Immature natural killer cell (primary cell): ENCODE results near the gene COQ8B. TPM values are rescaled to one million over a fixed set of nuclear protein-coding genes. Genes with fewer than 3 reads are reported as not detected.
"Not testable (repeated sequence)": the region's sequence is repeated elsewhere in the genome, so short reads cannot be mapped to it uniquely, and the experiment has no call there.

Experiments used
- DNase-seq, 3 donors: peaks; one replicate each; pipeline ENCODE4 v3.0.0; 2022; ENCODE audit warnings: mixed read lengths in 1 of 3
- H3K27ac Mint-ChIP-seq, 6 donors: one replicate each; pipeline ENCODE4 v1.8.0; 2020; ENCODE audit warnings: mixed read lengths in 6 of 6, mild to moderate bottlenecking in 5 of 6, inconsistent platforms in 4 of 6, moderate library complexity in 3 of 6
- H3K27me3 Mint-ChIP-seq, 3 donors: one replicate each; pipeline ENCODE4 v1.8.0; 2020 to 2021; ENCODE audit warnings: low read depth in 3 of 3, mild to moderate bottlenecking in 3 of 3, mixed read lengths in 3 of 3, moderate library complexity in 3 of 3, inconsistent platforms in 1 of 3
- H3K36me3 Mint-ChIP-seq, 3 donors: one replicate each; pipeline ENCODE4 v1.8.0; 2020; ENCODE audit warnings: mixed read lengths in 3 of 3, inconsistent platforms in 2 of 3, mild to moderate bottlenecking in 2 of 3
- H3K4me1 Mint-ChIP-seq, 2 donors: one replicate each; pipeline ENCODE4 v1.8.0; 2020; ENCODE audit warnings: inconsistent platforms in 2 of 2, mild to moderate bottlenecking in 2 of 2, mixed read lengths in 2 of 2, moderate library complexity in 1 of 2
- H3K4me3 Mint-ChIP-seq, 5 donors: one replicate each; pipeline ENCODE4 v1.8.0; 2020; ENCODE audit warnings: mild to moderate bottlenecking in 5 of 5, mixed read lengths in 5 of 5, inconsistent platforms in 3 of 5, moderate library complexity in 3 of 5
- H3K9me3 Mint-ChIP-seq, 6 donors: one replicate each; pipeline ENCODE4 v1.8.0; 2020; ENCODE audit warnings: mild to moderate bottlenecking in 6 of 6, mixed read lengths in 6 of 6, inconsistent platforms in 4 of 6, moderate library complexity in 3 of 6
- polyA plus RNA-seq, 3 donors: library from polyadenylated mRNA; unstranded; fragments of 300-500 nt; fragmentation: Illumina TruSeq; gene quantifications; one replicate each; pipeline ENCODE4 v1.2.3, GENCODE V29; 2021

COQ8B gene
- polyA plus RNA-seq, 3 donors from 2014 or later, result 18.3 to 23.5 (median 20.8) TPM

DNA sequence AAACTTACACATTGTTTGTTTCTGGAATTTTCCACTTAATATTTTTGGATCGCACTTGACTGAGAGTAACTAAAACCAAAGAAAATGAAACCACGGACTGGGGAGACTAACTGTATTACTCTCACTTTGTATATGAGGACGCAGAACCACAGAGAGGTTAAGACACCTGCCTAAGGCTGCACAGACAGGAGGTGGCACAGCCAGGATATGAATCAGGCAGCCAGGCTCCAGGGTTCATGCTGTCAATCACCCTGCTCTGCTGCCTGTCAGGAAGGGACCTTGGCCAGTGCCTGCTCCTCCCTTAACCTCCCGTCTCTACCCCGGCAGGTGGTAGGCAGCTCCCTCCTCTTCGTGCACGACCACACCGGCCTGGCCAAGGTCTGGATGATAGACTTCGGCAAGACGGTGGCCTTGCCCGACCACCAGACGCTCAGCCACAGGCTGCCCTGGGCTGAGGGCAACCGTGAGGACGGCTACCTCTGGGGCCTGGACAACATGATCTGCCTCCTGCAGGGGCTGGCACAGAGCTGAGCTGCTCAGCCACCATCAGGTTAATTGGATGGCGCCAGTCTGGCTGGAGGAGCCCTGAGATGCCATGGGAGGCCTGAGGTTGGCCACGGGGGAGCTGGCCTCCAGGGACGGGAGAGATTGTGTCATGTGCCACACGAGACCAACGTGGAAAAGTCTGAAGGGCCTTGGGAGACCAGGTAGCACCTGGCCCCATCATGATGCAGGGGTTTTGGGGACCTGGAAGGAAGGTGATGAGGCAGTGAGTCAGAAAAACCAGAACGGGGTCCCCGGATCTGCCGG lies 22.5 kb upstream of the COQ8B start:
- Mint-ChIP-seq H3K4me1 (no peaks in the 10 kb centered on the region), H3K9me3 (no peaks in the 10 kb centered on the region), H3K4me3 (no peak overlapping the region), H3K27me3 (no peaks in the 10 kb centered on the region), H3K27ac (no peak overlapping the region), H3K36me3 (peaks cover 9 to 23% (median 13%) of the 10 kb centered on the region in 3 donors)
- DNase-seq, result no peak

DNA sequence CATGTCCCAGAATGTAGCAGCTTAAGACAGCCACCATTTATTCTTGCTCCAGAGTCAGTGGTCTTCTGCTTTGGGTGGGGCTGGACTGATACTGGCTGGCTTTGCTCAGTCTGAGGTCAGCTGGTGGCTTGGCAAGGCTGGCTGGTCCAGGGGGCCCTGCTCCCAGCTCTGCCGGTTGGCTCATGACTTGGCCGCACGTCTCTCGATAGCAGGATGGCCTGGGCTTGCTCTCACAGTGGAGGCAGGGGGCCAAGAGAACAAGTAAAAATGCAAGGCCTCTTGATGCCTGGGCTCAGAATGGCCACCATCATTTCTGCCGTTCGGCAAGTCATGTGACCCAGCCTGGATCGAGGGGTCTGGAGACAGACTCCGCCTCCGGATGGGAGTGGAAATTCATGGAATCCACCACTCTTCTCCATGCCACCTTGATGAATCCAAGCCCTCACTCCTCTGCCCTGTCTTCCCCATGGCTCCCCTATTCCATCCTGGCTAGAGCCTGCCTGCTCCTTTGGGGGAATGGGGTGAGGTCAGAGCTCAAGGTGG lies 20.5 kb upstream of the COQ8B start:
- Mint-ChIP-seq H3K9me3 (no peaks in the 10 kb centered on the region), H3K27me3 (no peaks in the 10 kb centered on the region), H3K36me3 (peaks cover 16 to 40% (median 19%) of the 10 kb centered on the region in 3 donors), H3K4me3 (no peak overlapping the region), H3K27ac (peak overlapping the region in 1 of 6 donors; percentile 36), H3K4me1 (no peaks in the 10 kb centered on the region)
- no peak for DNase-seq

DNA sequence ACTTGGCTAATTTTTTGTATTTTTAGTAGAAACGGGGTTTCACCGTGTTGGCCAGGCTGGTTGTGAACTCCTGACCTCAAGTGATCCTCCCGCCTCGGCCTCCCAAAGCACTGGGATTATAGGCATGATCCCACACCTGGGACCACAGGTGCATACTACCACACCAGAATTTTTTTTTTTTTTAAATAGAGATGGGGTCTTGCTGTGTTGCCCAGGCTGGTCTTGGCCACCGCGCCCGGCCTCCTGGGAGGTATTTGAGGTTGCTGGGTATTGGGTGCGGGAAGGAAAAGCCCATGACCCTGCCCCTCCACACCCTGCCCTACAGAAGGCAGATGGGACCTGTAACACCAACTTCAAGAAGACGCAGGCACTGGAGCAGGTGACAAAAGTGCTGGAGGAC lies 20.0 kb upstream of the COQ8B start:
- DNase-seq, result no peak
- Mint-ChIP-seq H3K27ac (no peak overlapping the region), H3K9me3 (no peaks in the 10 kb centered on the region), H3K4me3 (no peak overlapping the region), H3K27me3 (no peaks in the 10 kb centered on the region), H3K4me1 (no peaks in the 10 kb centered on the region), H3K36me3 (peaks cover 16 to 40% (median 19%) of the 10 kb centered on the region in 3 donors)

DNA sequence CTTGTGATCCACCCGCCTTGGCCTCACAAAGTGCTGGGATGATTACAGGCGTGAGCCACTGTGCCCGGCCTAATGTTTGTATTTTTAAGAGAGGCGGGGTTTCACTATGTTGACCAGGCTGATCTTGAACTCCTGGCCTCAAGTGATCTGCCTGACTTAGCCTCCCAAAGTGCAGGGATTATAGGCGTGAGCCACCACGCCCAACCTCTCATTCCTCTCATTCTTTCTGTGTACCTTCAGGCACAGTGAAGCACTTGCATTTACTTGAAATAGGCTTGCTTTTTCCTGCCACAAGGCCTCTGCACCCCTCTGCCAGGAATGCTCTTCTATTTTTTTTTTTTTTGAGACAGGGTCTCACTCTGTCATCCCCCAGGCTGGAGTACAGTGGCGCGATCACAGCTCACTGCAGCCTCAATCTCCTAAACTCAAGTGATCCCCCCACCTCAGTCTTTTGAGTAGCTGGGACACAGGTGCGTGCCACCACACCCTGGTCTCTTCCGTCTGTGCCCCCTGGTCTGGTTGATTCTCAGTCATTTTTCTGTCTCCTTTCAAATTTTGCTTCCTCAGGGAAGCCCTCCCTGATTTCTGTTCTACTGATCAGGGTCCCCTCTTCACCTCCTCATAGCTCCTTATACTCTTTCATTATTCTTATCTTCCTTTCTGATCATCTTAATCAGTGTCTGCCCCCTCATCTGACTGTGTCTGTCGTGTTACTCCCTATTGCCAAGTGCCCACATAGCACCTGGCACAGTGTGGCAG lies 18.5 kb upstream of the COQ8B start:
- no peak overlapping the region for H3K4me3 Mint-ChIP-seq
- no peaks in the 10 kb centered on the region for H3K4me1 Mint-ChIP-seq
- no peak overlapping the region for H3K27ac Mint-ChIP-seq
- H3K36me3 Mint-ChIP-seq, result peaks cover 25 to 50% (median 29%) of the 10 kb centered on the region in 3 donors
- no peaks in the 10 kb centered on the region for H3K9me3 Mint-ChIP-seq
- no peaks in the 10 kb centered on the region for H3K27me3 Mint-ChIP-seq
- DNase-seq, result no peak

DNA sequence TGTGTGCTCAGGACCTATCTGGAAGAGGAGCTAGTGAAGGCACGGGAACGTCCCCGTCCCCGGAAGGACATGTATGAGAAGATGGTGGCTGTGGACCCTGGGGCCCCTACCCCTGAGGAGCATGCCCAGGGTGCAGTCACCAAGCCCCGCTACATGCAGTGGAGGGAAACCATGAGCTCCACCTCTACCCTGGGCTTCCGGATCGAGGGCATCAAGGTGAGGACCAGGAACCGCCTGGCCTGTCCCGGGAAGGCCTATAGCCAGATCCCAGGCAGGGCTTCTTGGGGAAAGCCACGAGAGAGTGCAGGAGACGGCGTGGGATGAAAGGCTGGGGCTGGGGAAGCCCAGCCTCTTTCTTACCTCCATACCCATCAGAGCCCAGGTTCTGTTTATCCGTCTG lies 16.5 kb upstream of the COQ8B start:
- no peaks in the 10 kb centered on the region for H3K4me1 Mint-ChIP-seq
- peaks cover 22 to 52% (median 28%) of the 10 kb centered on the region in 3 donors for H3K36me3 Mint-ChIP-seq
- no peaks in the 10 kb centered on the region for H3K9me3 Mint-ChIP-seq
- no peaks in the 10 kb centered on the region for H3K27me3 Mint-ChIP-seq
- DNase-seq, result no peak
- H3K27ac Mint-ChIP-seq, result no peak overlapping the region
- no peak overlapping the region for H3K4me3 Mint-ChIP-seq

DNA sequence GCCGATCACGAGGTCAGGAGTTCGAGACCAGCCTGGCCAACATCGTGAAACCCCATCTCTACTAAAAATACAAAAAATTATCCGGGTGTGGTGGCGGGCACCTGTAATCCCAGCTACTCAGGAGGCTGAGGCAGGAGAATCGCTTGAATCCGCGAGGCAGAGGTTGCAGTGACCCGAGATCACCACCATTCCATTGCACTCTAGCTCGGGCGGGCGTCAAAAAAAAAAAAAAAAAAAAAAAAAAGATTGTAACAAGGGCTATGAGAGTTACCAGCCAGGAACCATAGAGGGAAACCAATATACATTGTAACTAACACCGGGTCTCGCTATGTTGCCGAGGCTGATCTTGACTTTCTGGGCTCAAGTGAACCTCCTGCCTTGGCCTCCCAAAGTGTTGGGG lies 15.6 kb upstream of the COQ8B start:
- H3K9me3 Mint-ChIP-seq, H3K27ac Mint-ChIP-seq, H3K4me3 Mint-ChIP-seq, H3K27me3 Mint-ChIP-seq, H3K4me1 Mint-ChIP-seq, DNase-seq: not testable (repeated sequence)
- peaks cover 22 to 56% (median 28%) of the 10 kb centered on the region in 3 donors for H3K36me3 Mint-ChIP-seq

DNA sequence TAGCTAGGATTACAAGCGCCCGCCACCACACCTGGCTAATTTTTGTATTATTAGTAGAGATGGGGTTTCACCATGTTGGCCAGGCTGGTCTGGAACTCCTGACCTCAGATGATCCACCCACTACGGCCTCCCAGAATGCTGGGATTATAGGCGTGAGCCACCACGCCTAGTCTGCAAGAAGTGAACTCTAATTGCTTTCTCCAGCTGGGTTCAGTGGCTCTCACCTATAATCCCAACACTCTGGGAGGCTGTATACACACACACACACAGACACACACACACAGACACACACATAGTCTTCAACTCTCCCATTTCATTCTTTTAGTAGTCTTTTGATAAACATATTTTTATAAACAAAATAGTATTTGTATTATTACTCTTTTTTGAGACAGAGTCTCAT lies 13.4 kb upstream of the COQ8B start:
- not testable (repeated sequence) for H3K27ac Mint-ChIP-seq, H3K27me3 Mint-ChIP-seq, H3K4me3 Mint-ChIP-seq, DNase-seq, H3K4me1 Mint-ChIP-seq, H3K9me3 Mint-ChIP-seq
- H3K36me3 Mint-ChIP-seq, result peaks cover 16 to 59% (median 22%) of the 10 kb centered on the region in 3 donors

DNA sequence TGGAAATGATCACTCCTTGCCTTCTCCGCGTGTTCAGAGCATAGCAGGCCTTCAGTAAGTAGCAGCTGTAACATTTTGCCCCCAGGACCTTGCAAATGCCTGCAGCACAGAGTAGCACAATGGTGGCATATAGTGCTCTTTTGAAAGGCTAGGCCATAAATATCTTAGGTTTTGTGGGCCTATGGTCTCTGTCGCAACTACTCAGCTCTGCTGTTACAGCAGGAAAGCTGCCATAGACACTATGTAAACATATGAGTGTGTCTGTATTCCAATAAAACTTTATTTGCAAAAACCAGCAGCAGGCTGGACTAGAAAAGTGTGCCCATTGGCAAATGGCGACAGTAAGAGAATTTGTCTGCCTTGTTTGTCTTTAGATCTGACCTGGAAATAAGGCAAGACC lies 9.6 kb upstream of the COQ8B start:
- Mint-ChIP-seq H3K4me1 (peaks cover 10 to 13% of the 10 kb centered on the region in 2 donors), H3K27ac (no peak overlapping the region), H3K36me3 (peaks cover 9 to 40% (median 21%) of the 10 kb centered on the region in 3 donors), H3K9me3 (no peaks in the 10 kb centered on the region), H3K4me3 (no peak overlapping the region), H3K27me3 (peaks cover 0 to 6% (median 0%) of the 10 kb centered on the region in 3 donors)
- DNase-seq, result no peak

DNA sequence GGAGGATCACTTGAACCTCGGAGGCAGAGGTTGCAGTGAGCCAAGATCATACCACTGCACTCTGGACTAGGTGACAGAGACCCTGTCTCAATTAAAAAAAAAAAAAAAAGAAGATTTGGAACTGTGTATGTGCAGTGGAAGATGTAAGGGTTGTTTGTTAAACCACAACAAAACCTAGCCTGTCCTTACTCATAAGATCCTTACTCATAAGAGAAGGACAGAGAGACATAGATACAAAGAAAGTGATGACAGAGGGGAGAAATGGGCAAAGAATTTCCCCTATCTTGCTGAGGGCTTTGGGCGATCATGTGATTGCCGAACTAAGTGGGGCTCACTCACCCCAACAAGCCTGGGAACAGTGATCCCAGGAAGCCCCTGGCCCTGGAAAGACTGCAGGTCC lies 8.2 kb upstream of the COQ8B start:
- no peak for DNase-seq
- H3K27ac Mint-ChIP-seq, result no peak overlapping the region
- peaks cover 0 to 6% (median 3%) of the 10 kb centered on the region in 3 donors for H3K27me3 Mint-ChIP-seq
- no peak overlapping the region for H3K4me3 Mint-ChIP-seq
- peaks cover 25 to 26% of the 10 kb centered on the region in 2 donors for H3K4me1 Mint-ChIP-seq
- peaks cover 0 to 35% (median 12%) of the 10 kb centered on the region in 3 donors for H3K36me3 Mint-ChIP-seq
- no peaks in the 10 kb centered on the region for H3K9me3 Mint-ChIP-seq

DNA sequence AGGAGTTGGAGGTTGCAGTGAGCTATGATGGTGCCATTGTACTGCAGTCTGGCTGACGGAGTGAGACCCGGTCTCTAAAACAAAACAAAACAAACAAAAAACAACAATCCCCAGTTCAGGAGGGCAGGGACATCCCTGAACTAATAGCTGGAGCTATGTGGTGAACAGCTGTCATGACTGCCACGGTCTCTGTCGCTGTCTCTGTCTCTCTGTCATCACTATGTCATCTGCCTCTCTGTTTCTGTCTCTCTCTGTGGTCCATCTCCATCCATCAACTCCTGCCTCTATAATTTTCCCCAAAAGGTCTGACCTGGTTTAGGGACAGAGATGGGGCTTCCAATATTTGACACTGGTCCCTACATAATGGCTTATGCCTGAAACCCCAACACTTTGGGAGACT lies 7.6 kb upstream of the COQ8B start:
- peaks cover 30 to 32% of the 10 kb centered on the region in 2 donors for H3K4me1 Mint-ChIP-seq
- H3K27ac Mint-ChIP-seq, result no peak overlapping the region
- no peaks in the 10 kb centered on the region for H3K9me3 Mint-ChIP-seq
- peaks cover 0 to 6% (median 3%) of the 10 kb centered on the region in 3 donors for H3K27me3 Mint-ChIP-seq
- H3K36me3 Mint-ChIP-seq, result peaks cover 0 to 35% (median 12%) of the 10 kb centered on the region in 3 donors
- DNase-seq, result no peak
- no peak overlapping the region for H3K4me3 Mint-ChIP-seq

DNA sequence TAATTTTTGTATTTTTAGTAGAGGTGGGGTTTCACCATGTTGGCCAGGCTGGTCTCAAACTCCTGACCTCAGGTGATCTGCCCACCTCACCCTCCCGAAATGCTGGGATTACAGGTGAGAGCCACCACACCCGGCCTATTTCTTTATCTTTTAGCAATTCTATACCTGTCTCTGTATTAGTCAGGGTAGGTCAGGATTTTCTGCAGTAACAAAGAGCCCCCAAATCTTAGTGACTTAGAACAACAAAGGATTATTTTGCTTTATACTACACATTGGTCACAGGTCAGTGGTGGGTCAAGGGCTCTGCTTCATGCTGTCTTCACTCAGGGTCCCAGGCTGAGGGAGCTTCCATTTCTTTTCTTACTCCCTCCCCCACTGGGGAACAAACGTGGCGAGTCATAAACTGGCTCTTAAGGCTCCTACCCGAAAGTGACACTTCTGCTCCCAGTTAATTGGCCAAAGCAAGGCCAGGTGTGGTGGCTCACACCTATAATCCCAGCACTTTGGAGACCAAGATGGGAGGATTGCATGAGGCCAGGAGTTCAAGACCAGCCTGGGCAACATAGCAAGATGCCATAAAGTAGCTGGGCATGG lies 7.1 kb upstream of the COQ8B start:
- Mint-ChIP-seq H3K36me3 (peaks cover 0 to 32% (median 12%) of the 10 kb centered on the region in 3 donors), H3K9me3 (no peaks in the 10 kb centered on the region), H3K4me1 (peaks cover 36% of the 10 kb centered on the region in 2 donors), H3K4me3 (no peak overlapping the region), H3K27me3 (peaks cover 0 to 6% (median 3%) of the 10 kb centered on the region in 3 donors), H3K27ac (peak overlapping the region in 1 of 6 donors; percentile 46)
- DNase-seq, result no peak

DNA sequence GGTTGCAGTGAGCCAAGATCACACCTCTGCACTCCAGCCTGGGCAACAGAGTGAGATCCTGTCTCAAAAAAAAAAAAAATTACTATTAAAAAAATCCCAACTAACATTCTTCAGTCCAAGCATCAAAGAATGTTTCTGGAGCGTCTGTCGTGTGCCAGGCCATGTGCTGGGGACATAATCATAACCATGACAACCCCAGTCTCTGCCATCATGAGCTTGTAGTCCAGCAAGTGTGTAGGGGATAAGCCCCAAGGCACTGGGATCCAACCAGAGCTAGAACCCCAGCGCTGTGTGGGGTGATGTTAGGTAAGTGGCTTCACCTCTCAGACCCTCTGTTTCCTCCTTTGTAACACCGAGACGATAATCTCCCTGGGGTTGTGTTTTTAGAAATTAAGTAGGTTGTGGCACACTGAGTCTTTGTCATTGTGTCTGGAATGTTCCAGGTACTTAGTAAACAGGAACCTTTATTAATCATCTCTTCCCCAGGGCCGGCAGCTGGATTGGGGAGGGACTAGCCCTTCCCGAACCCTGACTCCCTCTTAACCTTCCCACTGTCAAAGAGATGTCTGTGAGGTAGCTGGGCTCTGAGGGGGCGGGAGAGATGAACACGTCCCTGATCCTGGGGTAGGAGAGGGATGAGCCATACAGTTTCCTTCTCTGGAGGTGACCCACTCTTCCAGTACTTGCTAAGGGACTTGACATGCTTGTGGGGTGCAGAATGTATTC lies 5.4 kb upstream of the COQ8B start:
- H3K27ac Mint-ChIP-seq, result peak overlapping the region in 1 of 6 donors; percentile 40
- H3K27me3 Mint-ChIP-seq, result peaks cover 3 to 6% (median 3%) of the 10 kb centered on the region in 3 donors
- no peak overlapping the region for H3K4me3 Mint-ChIP-seq
- peaks cover 44 to 51% of the 10 kb centered on the region in 2 donors for H3K4me1 Mint-ChIP-seq
- peaks cover 0 to 19% (median 8%) of the 10 kb centered on the region in 3 donors for H3K36me3 Mint-ChIP-seq
- H3K9me3 Mint-ChIP-seq, result no peaks in the 10 kb centered on the region
- DNase-seq, result no peak

DNA sequence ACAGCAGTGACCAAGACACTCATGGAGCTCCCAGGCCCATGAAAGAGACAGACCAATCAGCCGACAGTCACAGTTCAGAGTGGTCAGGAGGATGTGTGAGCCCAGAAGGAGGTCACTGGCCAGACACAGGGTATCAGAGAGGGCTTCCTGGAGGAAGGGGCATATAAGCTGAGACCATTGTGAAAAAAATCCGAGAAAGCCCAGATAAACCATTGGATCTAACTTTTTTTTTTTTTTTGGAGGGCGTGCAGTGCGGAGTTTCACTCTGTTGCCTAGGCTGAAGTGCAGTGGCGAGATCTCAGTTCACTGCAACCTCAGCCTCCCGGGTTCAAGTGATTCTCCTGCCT lies 4.4 kb upstream of the COQ8B start:
- Mint-ChIP-seq H3K4me1 (peaks cover 52 to 57% of the 10 kb centered on the region in 2 donors), H3K36me3 (peaks cover 0 to 13% (median 8%) of the 10 kb centered on the region in 3 donors), H3K27ac (peak overlapping the region in 3 of 6 donors; percentile 13 to 86 (median 59)), H3K4me3 (peak overlapping the region in 3 of 5 donors; percentile 48 to 58 (median 49)), H3K9me3 (no peaks in the 10 kb centered on the region), H3K27me3 (peaks cover 6 to 10% (median 9%) of the 10 kb centered on the region in 3 donors)
- DNase-seq, result no peak
